HG03521 (cell line): ENCODE measurements around the gene CYTH4.

ENCODE experiments used
- ATAC-seq: cut with Tn5 transposase; IDR thresholded peaks from one replicate; pipeline ENCODE4 v1.9.1; 2021; ENCODE audit warnings: mild to moderate bottlenecking, moderate library complexity; ENCODE audit not compliant: unreplicated experiment

The CYTH4 gene

GRCh38 chr22:37269936-37270678 is 12.2 kb upstream of the CYTH4 start:
- no peak for ATAC-seq

- no peak for ATAC-seq
These were observed 11.2 kb upstream of the CYTH4 start for GRCh38 chr22:37270928-37271650.

- ATAC-seq = no peak
These were observed 9.0 kb upstream of the CYTH4 start for GRCh38 chr22:37273126-37273845.

- ATAC-seq = no peak
These were observed 8.5 kb upstream of the CYTH4 start for GRCh38 chr22:37273846-37274225.

- ATAC-seq = no peak
These were observed 7.9 kb upstream of the CYTH4 start for GRCh38 chr22:37274380-37274862.

- no peak for ATAC-seq
These were observed 7.2 kb upstream of the CYTH4 start for GRCh38 chr22:37275134-37275533.

- ATAC-seq = no peak
These were observed 6.7 kb upstream of the CYTH4 start for GRCh38 chr22:37275622-37276021.

GRCh38 chr22:37276776-37277175 is 5.5 kb upstream of the CYTH4 start:
- ATAC-seq = no peak

- no peak for ATAC-seq
These were observed 4.9 kb upstream of the CYTH4 start for GRCh38 chr22:37277384-37277783.

- no peak for ATAC-seq
These were observed 4.0 kb upstream of the CYTH4 start for GRCh38 chr22:37278261-37278660.

GRCh38 chr22:37279331-37280181 is 2.8 kb upstream of the CYTH4 start:
- ATAC-seq = no peak

- no peak for ATAC-seq
These were observed 1.6 kb upstream of the CYTH4 start for GRCh38 chr22:37280718-37281117.

GRCh38 chr22:37281195-37281594 is 1.1 kb upstream of the CYTH4 start:
- no peak for ATAC-seq

GRCh38 chr22:37281646-37282384 is 493 bp upstream of the CYTH4 start:
- ATAC-seq = no peak

- no peak for ATAC-seq
These were observed 1.2 kb downstream of the CYTH4 start for GRCh38 chr22:37283393-37283937.

GRCh38 chr22:37284126-37284804 is 2.0 kb downstream of the CYTH4 start:
- no peak for ATAC-seq

GRCh38 chr22:37284805-37285355 is 2.6 kb downstream of the CYTH4 start:
- no peak for ATAC-seq

- no peak for ATAC-seq
These were observed 3.6 kb downstream of the CYTH4 start for GRCh38 chr22:37285937-37286336.

GRCh38 chr22:37287550-37287951 is 5.2 kb downstream of the CYTH4 start:
- no peak for ATAC-seq
